KG1 (cell line): ENCODE data around the gene DHCR7.

Source experiments
- DNase-seq: peaks from one replicate; lab custom pipeline; 2025; lab: John Stamatoyannopoulos, UW

The DHCR7 gene

GRCh38 chr11:71456831-71457230 lies 8.6 kb upstream of the DHCR7 start:
- DNase-seq, result no peak

- no peak for DNase-seq
These were observed 8.1 kb upstream of the DHCR7 start for GRCh38 chr11:71456294-71456693.

GRCh38 chr11:71454470-71455113 lies 6.4 kb upstream of the DHCR7 start:
- no peak for DNase-seq

DNA sequence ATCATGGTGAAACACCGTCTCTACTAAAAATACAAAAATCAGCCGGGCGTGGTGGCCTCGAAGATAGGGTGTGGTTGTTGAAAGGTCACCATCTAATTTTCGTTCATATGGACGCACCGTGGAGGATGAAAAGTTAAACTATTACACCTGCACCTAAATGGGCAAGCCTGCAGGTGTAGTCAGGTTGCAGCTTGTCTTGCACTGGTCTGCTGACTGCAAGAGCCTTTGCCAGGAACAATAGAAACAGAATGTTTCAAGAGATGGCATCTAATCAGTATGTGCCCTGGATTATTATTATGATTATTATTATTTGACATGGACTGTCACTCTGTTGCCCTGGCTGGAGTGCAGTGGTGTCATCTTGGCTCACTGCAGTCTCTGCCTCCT lies 5.7 kb upstream of the DHCR7 start:
- DNase-seq, result no peak

- peak; percentile 91 for DNase-seq
These were observed 5.1 kb upstream of the DHCR7 start, which contains the start of gene NADSYN1 for GRCh38 chr11:71453037-71453917. Gene NADSYN1, plus strand, starts transcription at chr11:71453203. Its CDS starts 94 bp downstream, at chr11:71453297.

DNA sequence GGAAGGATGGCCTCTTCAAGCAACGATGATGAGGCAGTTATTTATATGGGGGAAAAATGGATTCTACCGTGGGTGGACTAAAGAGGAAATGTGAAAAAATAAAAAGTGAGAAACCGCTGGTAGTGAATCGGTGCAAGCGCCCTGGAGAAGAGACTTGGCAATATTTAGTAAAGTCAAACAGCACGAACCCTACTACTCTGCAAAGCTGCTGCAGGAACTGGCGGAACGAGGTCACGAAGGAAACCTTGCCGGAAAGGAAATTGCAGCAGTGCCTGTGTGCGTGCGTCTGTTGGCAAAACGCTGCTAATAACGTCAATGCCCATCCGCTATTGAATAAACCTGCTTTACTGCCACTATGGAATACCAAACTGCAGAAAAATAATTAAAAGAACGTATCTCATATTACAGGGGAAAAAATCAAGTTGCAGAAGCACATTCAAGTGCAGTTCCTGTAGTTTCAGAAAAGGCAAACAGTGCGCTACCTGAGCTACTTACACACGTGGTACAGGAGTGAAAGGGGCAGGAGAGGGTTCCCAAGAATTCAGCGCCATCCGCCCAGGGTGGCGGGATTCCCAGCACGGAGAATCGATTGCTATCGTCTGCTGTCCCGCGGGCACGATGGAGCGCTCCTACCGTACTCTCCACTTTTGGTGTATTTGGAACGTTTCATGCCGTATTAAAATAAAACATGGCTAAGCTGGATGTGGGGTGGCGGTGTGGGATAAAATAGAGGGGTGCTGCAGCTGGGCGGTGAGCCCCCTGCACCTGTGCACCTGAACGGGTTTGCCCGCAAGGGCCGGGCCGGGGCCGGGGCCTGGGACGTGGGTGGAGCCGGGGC lies 4.2 kb upstream of the DHCR7 start:
- peak; percentile 74 for DNase-seq

DNA sequence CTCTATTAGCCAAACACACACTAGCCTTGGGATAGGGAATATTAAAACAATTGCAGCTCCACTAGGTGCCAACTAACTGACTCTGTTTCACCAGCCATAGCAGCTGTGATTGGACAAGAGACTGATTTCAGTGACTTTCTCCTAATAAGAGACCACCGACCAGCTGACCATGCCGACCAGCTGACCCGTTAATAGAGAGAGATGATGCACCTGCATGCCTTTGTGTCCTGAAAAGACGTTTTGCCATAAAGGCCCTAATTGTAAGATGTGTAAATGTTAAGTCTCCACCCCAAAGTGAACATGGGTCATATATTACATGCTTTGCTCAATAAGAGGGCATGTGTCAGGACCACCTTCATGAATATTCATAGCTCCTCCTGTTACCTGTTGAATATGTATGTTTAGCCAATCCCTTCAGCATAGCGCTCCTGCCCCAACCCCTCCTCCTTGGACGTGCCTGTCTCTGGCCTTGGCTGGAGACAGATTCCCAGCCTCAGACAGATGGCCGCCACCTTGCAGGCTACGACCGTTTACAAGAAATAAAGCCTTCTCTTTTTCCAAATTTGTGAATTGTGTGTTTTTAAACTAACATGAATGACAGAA lies 3.5 kb upstream of the DHCR7 start:
- DNase-seq, result peak; percentile 71

GRCh38 chr11:71450939-71451338 lies 2.7 kb upstream of the DHCR7 start:
- DNase-seq, result no peak

DNA sequence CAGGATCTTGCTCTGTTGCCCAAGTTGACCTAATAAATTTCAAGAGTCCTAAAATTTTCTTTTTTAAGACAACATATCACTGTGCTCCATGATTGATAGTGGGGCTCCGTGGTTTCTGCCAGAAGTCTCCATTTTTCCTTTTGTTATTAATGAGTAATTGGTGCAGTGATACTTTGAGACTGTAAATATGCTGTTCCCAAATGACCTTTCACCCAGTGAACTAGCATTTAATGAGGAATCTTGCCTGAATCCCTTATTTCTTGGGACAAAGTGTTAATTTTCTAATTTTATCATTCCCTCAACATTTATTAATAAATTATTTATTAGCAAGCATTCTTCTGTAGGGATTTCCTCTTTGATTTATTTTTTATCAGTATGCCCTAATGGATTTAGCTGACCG lies 2.3 kb upstream of the DHCR7 start:
- DNase-seq, result no peak

DNA sequence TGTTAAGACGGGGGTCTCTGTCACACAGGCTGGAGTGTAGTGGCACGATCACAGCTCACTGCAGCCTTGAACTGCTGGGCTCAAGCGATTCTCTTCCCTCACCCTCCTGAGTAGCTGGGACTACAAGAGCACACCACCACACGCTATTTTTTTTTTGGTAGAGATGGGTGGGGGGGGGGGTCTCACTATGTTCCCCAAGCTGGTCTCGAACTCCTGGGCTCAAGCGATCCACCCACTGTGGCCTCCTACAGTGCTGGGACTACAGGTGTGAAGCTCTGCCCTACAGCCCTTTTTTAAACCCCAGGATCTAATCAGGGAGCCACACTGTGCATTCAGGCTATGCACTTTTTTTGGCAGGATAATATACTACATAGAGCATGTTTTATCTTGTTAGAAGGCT lies 1.4 kb upstream of the DHCR7 start:
- no peak for DNase-seq

GRCh38 chr11:71447791-71448256 lies 369 bp downstream of the DHCR7 start:
- DNase-seq, result no peak

- DNase-seq, result peak; percentile 38
These were observed 1.1 kb downstream of the DHCR7 start for GRCh38 chr11:71446942-71447688.

- DNase-seq, result no peak
These were observed 2.0 kb downstream of the DHCR7 start for GRCh38 chr11:71446150-71446549.

DNA sequence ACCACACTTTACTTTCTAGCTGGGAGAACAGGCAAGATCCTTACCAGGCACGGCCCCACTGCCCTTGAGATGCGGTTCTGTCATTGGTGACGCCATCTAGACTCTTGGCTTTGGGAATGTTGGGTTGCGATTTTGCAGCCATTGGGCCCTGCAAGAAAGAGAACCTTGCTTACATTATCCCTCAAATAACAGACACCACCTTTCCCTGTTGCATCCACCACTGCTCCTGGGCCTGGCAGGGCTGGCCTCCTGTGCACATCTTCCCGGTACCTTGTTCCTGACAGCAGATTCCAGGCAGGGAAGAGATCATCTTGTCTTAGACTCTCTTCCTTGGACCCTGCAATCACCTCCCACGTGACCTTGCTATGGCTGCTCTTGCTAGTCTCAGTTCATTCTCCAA lies 3.4 kb downstream of the DHCR7 start:
- no peak for DNase-seq

DNA sequence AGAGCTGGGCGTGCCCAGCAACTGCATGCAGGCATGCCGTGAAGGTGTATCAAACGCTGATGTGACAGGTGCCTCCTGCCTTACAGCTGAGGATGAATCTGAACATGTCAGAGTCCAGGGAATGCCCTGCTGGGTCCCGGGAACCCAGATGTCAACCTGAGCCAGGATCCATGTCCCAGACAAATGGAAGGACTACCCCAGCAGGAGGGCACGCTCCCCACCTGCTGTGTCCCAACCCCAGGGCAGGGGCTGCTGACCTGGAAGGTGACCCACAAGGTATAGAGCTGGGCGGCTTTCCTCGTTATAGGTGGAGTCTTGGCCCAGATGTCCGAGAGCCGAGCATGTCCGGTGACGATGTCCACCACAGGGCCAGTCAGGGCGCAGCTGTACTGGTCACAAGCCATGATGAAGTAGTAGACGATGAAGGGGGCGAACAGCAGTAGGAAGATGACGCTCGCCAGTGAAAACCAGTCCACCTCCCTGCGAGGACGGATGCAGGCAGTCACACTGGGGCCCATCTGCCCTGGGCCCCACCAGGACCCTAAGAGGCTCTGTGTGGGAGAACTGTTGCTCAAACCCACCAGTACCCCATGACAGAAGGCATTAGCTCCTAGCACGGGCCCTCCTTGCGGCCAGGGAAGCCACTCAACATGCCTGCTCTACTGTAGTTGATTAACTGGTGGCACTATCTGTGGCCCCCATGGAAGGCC lies 4.3 kb downstream of the DHCR7 start:
- no peak for DNase-seq

GRCh38 chr11:71442880-71443279 lies 5.3 kb downstream of the DHCR7 start:
- no peak for DNase-seq

DNA sequence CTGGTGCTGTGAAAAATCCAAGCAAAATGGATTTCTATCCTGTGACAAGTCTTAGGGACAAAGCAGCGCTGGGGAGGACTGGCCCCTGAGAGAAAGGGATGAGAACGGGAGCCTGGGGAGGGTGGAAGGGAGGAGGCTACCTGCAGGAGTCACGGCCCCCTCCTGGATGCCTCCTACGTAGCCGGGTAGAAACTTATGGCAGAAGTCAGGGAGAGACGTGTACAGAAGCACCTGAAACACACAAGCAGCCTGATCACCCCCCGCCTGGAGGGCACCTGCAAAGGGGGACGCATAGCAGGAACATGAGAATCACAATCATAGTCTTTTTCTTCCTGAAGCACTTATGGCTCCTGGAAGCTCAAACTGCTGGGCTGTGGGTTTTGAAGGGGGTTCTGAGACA lies 6.1 kb downstream of the DHCR7 start:
- no peak for DNase-seq

DNA sequence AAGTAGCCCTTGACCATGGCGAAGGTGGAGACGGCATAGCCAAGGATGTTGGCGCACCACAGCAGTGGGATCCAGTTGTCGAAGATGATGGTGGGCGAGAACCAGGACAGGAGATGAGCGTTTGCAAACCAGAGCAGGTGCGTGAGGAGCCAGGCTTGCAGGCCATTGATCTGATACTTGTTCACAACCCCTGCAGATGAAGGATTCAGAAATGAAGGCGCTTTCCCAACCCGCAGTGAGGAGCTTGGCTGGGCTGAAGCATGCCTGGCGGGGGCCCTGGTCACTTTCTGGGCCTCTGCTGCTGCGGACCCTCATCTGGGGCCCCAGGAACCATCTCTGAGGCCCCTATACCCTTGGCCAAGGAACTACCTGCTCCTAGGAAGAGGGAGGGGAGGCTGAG lies 6.9 kb downstream of the DHCR7 start:
- no peak for DNase-seq

- no peak for DNase-seq
These were observed 8.0 kb downstream of the DHCR7 start for GRCh38 chr11:71440021-71440755.

GRCh38 chr11:71438650-71439049 lies 9.5 kb downstream of the DHCR7 start:
- DNase-seq, result no peak
